OCI-LY3 (cell line): ENCODE results near the gene GTF2I.

Experiments used
- CTCF ChIP-seq: fragments of 200-600, 300-600 bp; sonication (generic); IDR thresholded peaks from 2 replicates; pipeline ENCODE4 v1.5.1; 2014; ENCODE audit warnings: antibody characterized with exemption, low read length, low read depth
- EZH2phosphoT487 ChIP-seq: fragments of 200-600 bp; shearing (Covaris generic); IDR thresholded peaks from 2 replicates; pipeline ENCODE4 v1.6.1; 2018; ENCODE audit warnings: antibody characterized with exemption, mixed run types, low read depth

GRCh38 chr7:74625446-74625845, 32.1 kb upstream of the GTF2I start:
- TF ChIP-seq EZH2phosphoT487, result no peak
- 0 out of 2 replicates have a peak, but pooled peaks have one; percentile 12 for TF ChIP-seq CTCF
